Fibroblast of pulmonary artery (primary cell): Measurements from ENCODE around the gene SDF2.

ENCODE experiments used
- DNase-seq: peaks from one replicate; pipeline ENCODE4 v3.0.0-alpha.2; 2010; ENCODE audit warnings: low read depth
- H3K4me3 ChIP-seq: replicated peaks from 2 replicates; pipeline ENCODE4 v1.5.1; 2011; ENCODE audit warnings: low read depth, mild to moderate bottlenecking, control low read depth, low read length, moderate library complexity
- TF ChIP-seq, protein P1 (sequence below): IDR thresholded peaks from 2 replicates; pipeline ENCODE4 v1.5.1; 2011; ENCODE audit warnings: mild to moderate bottlenecking, control low read depth, low read length, inconsistent platforms; ENCODE audit errors: missing control alignments

The SDF2 gene, protein sequence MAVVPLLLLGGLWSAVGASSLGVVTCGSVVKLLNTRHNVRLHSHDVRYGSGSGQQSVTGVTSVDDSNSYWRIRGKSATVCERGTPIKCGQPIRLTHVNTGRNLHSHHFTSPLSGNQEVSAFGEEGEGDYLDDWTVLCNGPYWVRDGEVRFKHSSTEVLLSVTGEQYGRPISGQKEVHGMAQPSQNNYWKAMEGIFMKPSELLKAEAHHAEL

DNA sequence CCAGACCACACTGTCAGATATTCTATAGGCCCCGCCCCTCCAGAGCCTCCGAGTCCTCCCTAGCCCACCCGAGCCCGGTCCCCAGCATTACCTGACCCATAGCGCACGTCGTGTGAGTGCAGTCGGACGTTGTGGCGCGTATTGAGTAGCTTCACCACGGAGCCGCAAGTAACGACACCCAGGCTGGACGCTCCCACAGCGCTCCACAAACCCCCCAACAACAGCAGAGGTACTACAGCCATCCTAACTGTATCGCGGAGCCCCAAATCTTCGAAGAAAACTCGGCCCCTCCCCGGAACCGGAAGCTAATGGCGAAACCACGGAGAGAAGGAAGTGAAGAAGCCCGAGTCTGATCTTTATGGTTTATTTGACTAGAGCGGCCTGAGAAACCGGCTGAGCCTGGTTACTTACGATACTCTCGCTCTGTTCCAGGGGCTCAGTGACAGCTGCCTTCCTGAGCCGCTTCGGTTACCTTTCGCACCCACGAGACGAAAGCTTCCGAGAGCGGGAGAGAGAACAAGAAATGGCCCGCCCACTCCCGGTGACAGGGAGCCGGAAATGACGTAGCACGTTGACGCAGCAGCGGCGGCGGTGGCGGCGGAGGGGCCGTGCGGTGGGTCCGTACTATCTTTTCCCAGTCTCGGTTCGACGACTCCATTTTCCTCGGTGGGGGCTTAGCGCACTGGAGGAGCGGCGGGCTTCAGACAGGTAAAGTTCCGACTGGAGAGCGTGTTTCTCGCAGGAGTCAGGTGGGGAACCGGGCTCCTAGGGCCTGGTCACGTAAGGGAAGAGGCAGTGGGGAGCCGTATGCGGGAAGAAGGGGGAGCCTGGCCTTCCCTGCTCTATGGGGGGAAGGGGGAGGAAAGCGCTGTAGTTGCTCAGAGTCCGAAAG is at the start of gene SDF2, which contains the start of gene SUPT6H:
SDF2 (minus strand) TSS at position 272 of the 892 bp plus-strand sequence; CDS start at position 242, 30 bp downstream.
SUPT6H (plus strand) TSS at position 571 of the 892 bp plus-strand sequence. CDS start 11,197 bp downstream, outside the sequence.
- TF ChIP-seq, protein P1, sequence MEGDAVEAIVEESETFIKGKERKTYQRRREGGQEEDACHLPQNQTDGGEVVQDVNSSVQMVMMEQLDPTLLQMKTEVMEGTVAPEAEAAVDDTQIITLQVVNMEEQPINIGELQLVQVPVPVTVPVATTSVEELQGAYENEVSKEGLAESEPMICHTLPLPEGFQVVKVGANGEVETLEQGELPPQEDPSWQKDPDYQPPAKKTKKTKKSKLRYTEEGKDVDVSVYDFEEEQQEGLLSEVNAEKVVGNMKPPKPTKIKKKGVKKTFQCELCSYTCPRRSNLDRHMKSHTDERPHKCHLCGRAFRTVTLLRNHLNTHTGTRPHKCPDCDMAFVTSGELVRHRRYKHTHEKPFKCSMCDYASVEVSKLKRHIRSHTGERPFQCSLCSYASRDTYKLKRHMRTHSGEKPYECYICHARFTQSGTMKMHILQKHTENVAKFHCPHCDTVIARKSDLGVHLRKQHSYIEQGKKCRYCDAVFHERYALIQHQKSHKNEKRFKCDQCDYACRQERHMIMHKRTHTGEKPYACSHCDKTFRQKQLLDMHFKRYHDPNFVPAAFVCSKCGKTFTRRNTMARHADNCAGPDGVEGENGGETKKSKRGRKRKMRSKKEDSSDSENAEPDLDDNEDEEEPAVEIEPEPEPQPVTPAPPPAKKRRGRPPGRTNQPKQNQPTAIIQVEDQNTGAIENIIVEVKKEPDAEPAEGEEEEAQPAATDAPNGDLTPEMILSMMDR: no peak
- peak; percentile 86 for DNase-seq

DNA sequence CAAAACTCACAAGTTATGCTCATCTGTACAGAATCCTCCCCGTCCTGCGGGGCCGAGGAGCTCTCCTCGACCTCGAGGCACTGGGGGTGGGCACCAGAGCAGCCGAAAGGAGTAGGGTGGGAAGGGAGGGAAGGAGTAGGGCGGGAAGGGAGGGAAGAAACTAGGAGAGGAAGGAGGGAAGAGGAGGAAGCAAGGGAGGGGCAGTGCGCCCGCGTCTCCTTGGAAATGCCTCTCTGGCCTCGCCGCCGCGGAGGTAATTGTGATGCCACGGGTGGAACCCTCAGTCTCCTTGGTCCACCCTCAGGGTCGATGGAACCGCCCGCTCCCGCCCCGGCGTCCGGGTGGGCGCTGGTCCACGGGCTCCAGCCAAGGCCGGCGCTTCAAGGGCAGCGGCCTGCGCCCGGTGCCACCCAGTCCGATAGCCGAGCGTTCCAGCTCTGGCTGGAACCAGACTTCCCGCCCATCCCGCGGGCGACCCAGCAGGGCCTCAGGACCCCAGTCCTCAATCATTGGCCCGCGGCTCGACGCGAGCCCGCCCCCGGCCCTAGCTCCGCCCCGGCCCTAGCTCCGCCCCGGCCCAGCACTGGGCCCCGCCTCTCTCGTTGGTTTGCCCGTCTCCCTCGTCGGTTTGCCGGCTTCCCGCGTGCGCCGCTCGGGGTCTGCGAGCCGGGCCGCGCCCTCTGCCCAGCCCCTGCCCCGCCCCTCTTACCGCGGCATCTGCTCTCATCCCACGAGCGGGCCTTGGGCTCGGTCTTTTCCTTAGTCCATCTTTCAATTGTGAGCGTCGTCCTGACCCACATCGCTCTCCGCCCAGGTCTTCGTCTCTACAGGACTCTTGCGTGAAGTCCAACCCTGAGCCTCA is 49.4 kb upstream of the SDF2 start:
- peak overlapping the region; percentile 55 for H3K4me3 ChIP-seq
- TF ChIP-seq, protein P1: no peak
- DNase-seq: peak; percentile 88

More for the DNA sequence above, at the start of gene SDF2, which contains the start of gene SUPT6H:
- H3K4me3 ChIP-seq: peak within 1 kb of the TSS; percentile 98

DNA sequence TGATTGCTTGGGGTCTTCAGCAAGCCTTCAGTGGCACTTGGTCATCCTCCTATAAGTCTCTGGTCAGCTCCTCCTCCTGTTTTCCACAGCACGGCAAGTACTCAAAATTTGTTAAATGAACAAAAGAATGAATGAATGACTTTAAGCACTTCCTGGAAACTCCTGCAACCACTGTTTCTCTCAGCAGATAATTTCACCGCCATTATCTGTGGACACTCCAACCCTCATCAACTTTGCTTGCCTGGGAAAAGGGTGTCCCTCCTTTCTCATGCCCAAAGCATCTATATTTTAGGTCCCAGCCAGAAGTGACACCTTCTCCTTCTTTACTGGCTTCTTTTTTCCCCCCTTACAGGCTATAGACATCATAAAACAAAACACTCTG is 45.6 kb upstream of the SDF2 start:
- H3K4me3 ChIP-seq: no peak overlapping the region
- TF ChIP-seq, protein P1: no peak
- DNase-seq: no peak

DNA sequence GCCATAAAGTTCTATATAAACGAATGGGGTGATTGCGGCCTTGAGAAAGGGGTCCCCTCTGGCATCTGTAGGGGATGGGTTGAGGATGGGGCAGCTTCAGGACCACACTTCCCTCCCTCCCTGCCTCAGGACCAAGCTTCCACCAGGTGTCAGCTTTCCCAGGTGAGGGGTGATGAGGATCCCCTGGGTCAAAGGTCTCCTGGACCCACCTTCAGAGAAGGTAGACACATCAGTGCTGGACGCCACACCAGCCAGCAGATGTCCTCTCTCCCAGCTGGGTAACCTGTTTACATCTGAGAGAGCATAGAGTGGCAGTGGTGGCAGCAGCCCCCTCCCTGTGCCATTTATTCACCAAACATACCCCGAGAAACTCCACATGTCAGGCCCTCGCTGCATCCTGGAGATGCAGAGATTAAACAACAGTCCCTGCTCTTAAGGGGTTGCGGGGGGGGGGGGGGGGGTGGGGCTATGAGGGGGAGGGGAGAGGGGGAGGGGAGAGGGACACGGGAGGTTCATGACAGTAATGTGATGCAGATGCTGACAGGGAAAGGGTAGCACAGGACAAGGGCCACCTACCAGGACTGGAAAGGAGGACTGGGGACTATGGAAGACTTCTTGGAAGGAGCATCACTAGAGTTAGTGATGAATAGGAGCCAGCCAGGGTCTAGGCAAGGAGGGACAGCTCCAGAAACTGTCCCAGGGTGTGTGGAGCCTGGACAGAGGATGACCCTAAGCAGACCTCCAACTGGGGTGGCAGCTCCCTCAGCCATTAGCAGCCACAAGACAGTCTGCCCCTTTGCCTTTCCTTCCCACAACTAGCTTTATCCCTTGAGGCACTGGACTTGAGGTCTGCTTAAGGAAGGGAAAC is 45.0 kb upstream of the SDF2 start:
- TF ChIP-seq, protein P1: no peak
- H3K4me3 ChIP-seq: no peak overlapping the region
- DNase-seq: no peak

DNA sequence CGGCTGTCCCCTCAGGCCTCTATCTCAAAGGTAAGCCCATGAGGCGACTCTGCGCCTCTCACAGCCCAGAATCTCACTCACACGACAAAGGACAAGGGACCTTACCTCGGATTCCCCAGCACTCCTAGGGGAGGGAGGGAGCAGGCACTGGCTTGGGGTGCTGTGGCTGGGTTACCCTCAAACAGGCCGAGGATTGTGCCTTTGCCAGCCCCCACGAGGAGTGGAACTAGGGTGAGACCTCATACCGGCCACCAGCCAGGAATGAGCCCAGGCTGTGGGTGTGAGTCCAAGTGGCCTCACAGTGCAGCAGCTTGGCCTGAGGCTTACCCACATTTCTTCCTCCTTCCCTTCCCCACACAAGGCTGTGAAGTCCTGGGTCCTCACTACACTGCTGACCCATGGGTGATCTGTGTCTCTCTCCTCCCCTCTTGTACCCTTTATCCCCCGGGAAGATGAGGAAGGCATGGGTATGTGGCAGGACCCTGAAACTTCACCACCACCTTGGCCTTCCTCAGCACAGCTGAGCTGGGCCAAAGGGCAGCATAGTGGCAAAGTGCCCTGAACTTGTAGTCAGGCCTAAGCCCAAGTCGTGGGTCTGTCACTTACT is 44.1 kb upstream of the SDF2 start:
- no peak overlapping the region for H3K4me3 ChIP-seq
- DNase-seq: no peak
- TF ChIP-seq, protein P1: no peak
